Measurements from ENCODE around the gene ZNF790.

Gene ZNF790

GRCh38 chr19:36837906-36838783 is at the start of gene ZNF790:
TSS of gene ZNF790 (minus strand) at chr19:36838387. CDS start at chr19:36825619, 12,768 bp downstream.
- DNase-seq, result peak; percentile 82 to 90

GRCh38 chr19:36876993-36877938 is 39.1 kb upstream of the ZNF790 start:
- no peak for DNase-seq

GRCh38 chr19:36851898-36852297 is 13.7 kb upstream of the ZNF790 start:
- no peak for DNase-seq

GRCh38 chr19:36850559-36851442 is 12.6 kb upstream of the ZNF790 start, which contains the start of gene ZNF345:
TSS of gene ZNF345 (plus strand) at chr19:36850876. CDS start at chr19:36876831, 25,955 bp downstream.
- DNase-seq, result peak; percentile 90 to 94

- DNase-seq, result peak; percentile 74 to 94
Observed at GRCh38 chr19:36849701-36850558, 11.7 kb upstream of the ZNF790 start.

GRCh38 chr19:36847968-36848367 is 9.8 kb upstream of the ZNF790 start:
- DNase-seq, result no peak

- DNase-seq, result no peak
Observed at GRCh38 chr19:36838784-36839324, 667 bp upstream of the ZNF790 start.

GRCh38 chr19:36837176-36837905 is 846 bp downstream of the ZNF790 start:
- no peak for DNase-seq

- DNase-seq, result no peak
Observed at GRCh38 chr19:36833430-36833829, 4.8 kb downstream of the ZNF790 start.

GRCh38 chr19:36821758-36822157 is 16.4 kb downstream of the ZNF790 start:
- no peak for DNase-seq

- no peak for DNase-seq
Observed at GRCh38 chr19:36819130-36819630, 19.0 kb downstream of the ZNF790 start.

- no peak for DNase-seq
Observed at GRCh38 chr19:36807029-36807428, 31.2 kb downstream of the ZNF790 start.

- no peak for DNase-seq
Observed at GRCh38 chr19:36805364-36805763, 32.8 kb downstream of the ZNF790 start.

GRCh38 chr19:36797786-36798108 is 40.4 kb downstream of the ZNF790 start:
- no peak for DNase-seq

- DNase-seq, result no peak
Observed at GRCh38 chr19:36796714-36796992, 41.5 kb downstream of the ZNF790 start.

- peak; percentile 8 to 33 for DNase-seq
Observed at GRCh38 chr19:36791420-36792141, 46.6 kb downstream of the ZNF790 start.

GRCh38 chr19:36775768-36776167 is 62.4 kb downstream of the ZNF790 start:
- DNase-seq, result no peak

GRCh38 chr19:36773223-36773579 is 65.0 kb downstream of the ZNF790 start:
- DNase-seq, result no peak

- peak; percentile 86 to 99 for DNase-seq
Observed at GRCh38 chr19:36772311-36773222, 65.6 kb downstream of the ZNF790 start, which contains the start of gene ZNF850. TSS of gene ZNF850 (minus strand) at chr19:36772807. CDS start at chr19:36762606, 10,201 bp downstream.

Measured in NCI-H187 (cell line).